K562 (cell line): ENCODE data around the gene PRF1. TPM values are rescaled to one million over a fixed set of nuclear protein-coding genes. Genes with fewer than 3 reads are reported as not detected.
"Not testable (repeated sequence)": the region's sequence is repeated elsewhere in the genome, so short reads cannot be mapped to it uniquely, and the experiment has no call there.

Source experiments
- ATAC-seq: fragments of 200-7000 bp; cut with Tn5 transposase; 3 replicates; pipeline ENCODE4 v1.9.1; 2020; ENCODE audit warnings: moderate library complexity
- BruUV-seq: library from RNA; stranded (reverse); fragments of 400-500 nt; replicated peaks from 2 replicates; lab custom pipeline; 2021; lab: Mats Ljungman, UMichigan
- CTCF ChIA-PET: fragments of 300-600 bp; formaldehyde crosslinking; extraction: SDS; loops from one replicate; lab custom pipeline; 2021; ENCODE audit warnings: low intra/inter-chr PET ratio; lab: Yijun Ruan, JAX
- POLR2A ChIA-PET: fragments of 300-600, 350-650 bp; sonication (Branson Sonifier 250); formaldehyde crosslinking; extraction: SDS; loops from one replicate; lab custom pipeline; 2021; ENCODE audit warnings: antibody characterized with exemption, inconsistent platforms; lab: Yijun Ruan, JAX
- DNase-seq, 4 experiments: peaks; one replicate each; pipeline versions ENCODE4 v3.0.0 to v3.0.0-alpha.2; 2011 to 2018; ENCODE audit warnings: low spot score in 3 of 4, mixed read lengths in 3 of 4; ENCODE audit errors: extremely low read depth in 1 of 4
- FAIRE-seq: peaks from 2 replicates; lab custom pipeline; 2011; peaks lifted over from hg19 to GRCh38; lab: Jason Lieb, UNC
- H2AFZ ChIP-seq: 2 replicates; pipeline ENCODE4 v1.6.0; 2011; ENCODE audit warnings: low read depth, low read length, control low read depth, inconsistent platforms
- H3K27ac ChIP-seq: fragments of 200-600 bp; 3 replicates; pipeline ENCODE4 v1.8.0; 2011; ENCODE audit warnings: low read depth, mild to moderate bottlenecking, control low read depth, inconsistent platforms, low read length, moderate library complexity, mixed read lengths; ENCODE audit errors: extremely low read depth
- H3K27me3 ChIP-seq, 2 experiments: fragments of 300-600 bp in 1 of 2; 2 replicates in 1 of 2; 3 replicates in 1 of 2; pipeline versions ENCODE4 v1.6.0 to v1.8.0; 2011; ENCODE audit warnings: inconsistent platforms in 2 of 2, low read length in 2 of 2, mild to moderate bottlenecking in 1 of 2, mixed read lengths in 1 of 2, moderate library complexity in 1 of 2; ENCODE audit not compliant: control insufficient read depth in 2 of 2, insufficient read depth in 2 of 2
- H3K36me3 ChIP-seq: fragments of 300-600 bp; 3 replicates; pipeline ENCODE4 v1.8.0; 2011; ENCODE audit warnings: mild to moderate bottlenecking, low read length, inconsistent platforms; ENCODE audit not compliant: control insufficient read depth, insufficient read depth
- H3K4me1 ChIP-seq, 2 experiments: fragments of 200-600 bp in 1 of 2; replicated peaks in 1 of 2; 2 replicates in 1 of 2; 3 replicates in 1 of 2; pipeline versions ENCODE4 v1.5.1 to v1.8.0; 2011; ENCODE audit warnings: inconsistent platforms in 2 of 2, low read length in 2 of 2, mild to moderate bottlenecking in 1 of 2, mixed read lengths in 1 of 2, moderate library complexity in 1 of 2; ENCODE audit not compliant: control insufficient read depth in 2 of 2, insufficient read depth in 2 of 2
- H3K4me2 ChIP-seq: 2 replicates; pipeline ENCODE4 v1.6.1; 2011; ENCODE audit warnings: low read length, control low read depth, inconsistent platforms, mixed read lengths; ENCODE audit not compliant: insufficient read depth
- H3K4me3 ChIP-seq: fragments of 200-600 bp; sonication (generic), shearing (Covaris generic); 2 replicates; pipeline ENCODE4 v1.5.1; 2016; ENCODE audit warnings: control low read depth, inconsistent platforms
- H3K79me2 ChIP-seq: fragments of 200-600 bp; 3 replicates; pipeline ENCODE4 v1.8.0; 2011; ENCODE audit warnings: low read length, inconsistent platforms; ENCODE audit not compliant: control insufficient read depth, insufficient read depth
- H3K9ac ChIP-seq, 2 experiments: 2 replicates each; pipeline versions ENCODE4 v1.6.0 to v1.6.1; 2011; ENCODE audit warnings: low read depth in 2 of 2, low read length in 2 of 2, control low read depth in 1 of 2, inconsistent platforms in 1 of 2, mild to moderate bottlenecking in 1 of 2, mixed read lengths in 1 of 2; ENCODE audit not compliant: insufficient read depth in 1 of 2
- H3K9me1 ChIP-seq: one replicate; pipeline ENCODE4 v1.6.0; 2011; ENCODE audit warnings: inconsistent platforms, mild to moderate bottlenecking, low read length, moderate library complexity; ENCODE audit not compliant: control insufficient read depth, insufficient read depth
- H3K9me3 ChIP-seq: replicated peaks from 2 replicates; pipeline ENCODE4 v1.5.1; 2011; ENCODE audit warnings: low read depth, low read length, inconsistent platforms; ENCODE audit not compliant: control insufficient read depth, insufficient read depth
- H4K20me1 ChIP-seq: replicated peaks from 2 replicates; pipeline ENCODE4 v1.6.1; 2011; ENCODE audit warnings: low read length, inconsistent platforms, mixed read lengths; ENCODE audit not compliant: control insufficient read depth, insufficient read depth
- ATF1 ChIP-seq, 2 experiments: fragments of 450-650 bp in 1 of 2; IDR thresholded peaks; 2 replicates each; pipeline ENCODE4 v1.6.1; 2016; ENCODE audit warnings: missing compliant biosample characterization in 1 of 2, missing genetic modification characterization in 1 of 2
- GTF2A2 ChIP-seq: IDR thresholded peaks from 2 replicates; pipeline ENCODE4 v1.6.1; 2016; ENCODE audit warnings: mild to moderate bottlenecking, missing genetic modification characterization, missing compliant biosample characterization
- NEUROD1 ChIP-seq: fragments of 150-350 bp; IDR thresholded peaks from 2 replicates; pipeline ENCODE4 v1.6.1; 2014; ENCODE audit warnings: borderline replicate concordance, low read length, low read depth; ENCODE audit not compliant: partially characterized antibody
- RBM25 ChIP-seq: fragments of 200-400 bp; formaldehyde crosslinking; IDR thresholded peaks from 2 replicates; pipeline ENCODE4 v1.6.1; 2018; ENCODE audit warnings: low read length, low read depth, moderate library complexity; ENCODE audit not compliant: severe bottlenecking
- ZNF121 ChIP-seq: sonication (generic); formaldehyde crosslinking; conservative IDR thresholded peaks from 2 replicates; pipeline ENCODE4 v1.8.0; 2022; ENCODE audit warnings: missing genetic modification reagents
- ZNF212 ChIP-seq: fragments of 450-650 bp; formaldehyde crosslinking; IDR thresholded peaks from 2 replicates; pipeline ENCODE4 v1.4.0; 2020; ENCODE audit warnings: mild to moderate bottlenecking
- WGBS: fragments of 100-300 bp; shearing (Covaris generic); methylation state at CpG from one replicate; pipeline ENCODE4 v1.1.6; 2016; ENCODE audit warnings: low coverage, mixed read lengths; ENCODE audit not compliant: insufficient coverage; ENCODE audit errors: missing lambda C conversion rate; 5-methylcytosine and 5-hydroxymethylcytosine counted together
- in situ Hi-C: fragments of 300-500 bp; cut with MboI; formaldehyde crosslinking; loops from 4 replicates; pipeline ENCODE4 v1.15.0; 2018; ENCODE audit warnings: inconsistent platforms, mixed read lengths
- intact Hi-C: fragments of 100-400 bp; cut with micrococcal nuclease; formaldehyde crosslinking; loops from 2 replicates; pipeline ENCODE4 v1.14.2; 2022
- polyA plus RNA-seq, 8 experiments: library from polyadenylated mRNA; depleted of rRNA in 4 of 8; stranded (reverse) in 5 of 8; unstranded in 3 of 8; fragments of >200 nt; fragmentation: Nextera tagmentation in 2 of 8; fragmentation: Illumina TruSeq in 1 of 8; extraction: Ambion mirVana in 2 of 8; extraction: Trizol in 1 of 8; gene quantifications; 2 replicates each; pipeline versions ENCODE4 v1.2.1 to v1.2.3, GENCODE V29; 2011 to 2014; ENCODE audit warnings: inconsistent platforms in 1 of 8, missing spikeins in 1 of 8
- total RNA-seq, 7 experiments: library from RNA; depleted of rRNA in 6 of 7; stranded (reverse); fragments of >200 nt in 6 of 7; fragmentation: Illumina TruSeq in 2 of 7; extraction: Trizol in 2 of 7; gene quantifications; 2 replicates each; pipeline versions ENCODE4 v1.2.1 to v1.2.3, GENCODE V29; 2011 to 2021; ENCODE audit warnings: low replicate concordance in 1 of 7
- TF ChIP-seq, protein P1 (sequence below): fragments of 450-650 bp; formaldehyde crosslinking; IDR thresholded peaks from 2 replicates; pipeline ENCODE4 v1.4.0; 2022; ENCODE audit warnings: missing genetic modification characterization

The PRF1 gene
- total and polyA plus RNA-seq, 9 of the 15 experiments (the other 6 are each of a cell fraction or from before 2014, with no cell fraction given) = 3.8 to 8.6 (median 6.3) TPM

DNA sequence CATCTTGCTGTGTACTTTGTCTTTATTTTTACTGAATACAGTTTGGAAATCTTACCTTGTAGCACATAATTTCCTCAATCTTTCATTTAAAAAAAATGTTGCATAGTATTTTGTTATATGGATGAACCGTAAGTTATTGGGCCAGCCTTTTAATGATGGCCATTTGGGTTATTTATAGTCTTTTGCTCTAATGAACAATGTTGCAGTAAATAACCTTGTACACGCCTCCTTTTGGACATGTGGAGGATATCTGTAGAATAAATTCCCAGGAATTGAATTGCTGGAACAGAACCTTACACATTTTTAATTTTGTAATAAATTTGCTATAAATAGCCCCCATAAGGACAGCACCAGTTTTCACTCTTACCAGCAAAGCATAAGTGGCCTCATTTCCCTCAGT is 12.7 kb upstream of the PRF1 start (continued):
- TF ChIP-seq NEUROD1 (no peak), GTF2A2 (no peak), ATF1 (CRISPR knock-in tag; IDR thresholded peaks at IDR 0.05) (no peak), ATF1 (tag; IDR thresholded peaks at IDR 0.05) (no peak), ZNF212 (CRISPR knock-in tag) (no peak)
- TF ChIP-seq, protein P1, sequence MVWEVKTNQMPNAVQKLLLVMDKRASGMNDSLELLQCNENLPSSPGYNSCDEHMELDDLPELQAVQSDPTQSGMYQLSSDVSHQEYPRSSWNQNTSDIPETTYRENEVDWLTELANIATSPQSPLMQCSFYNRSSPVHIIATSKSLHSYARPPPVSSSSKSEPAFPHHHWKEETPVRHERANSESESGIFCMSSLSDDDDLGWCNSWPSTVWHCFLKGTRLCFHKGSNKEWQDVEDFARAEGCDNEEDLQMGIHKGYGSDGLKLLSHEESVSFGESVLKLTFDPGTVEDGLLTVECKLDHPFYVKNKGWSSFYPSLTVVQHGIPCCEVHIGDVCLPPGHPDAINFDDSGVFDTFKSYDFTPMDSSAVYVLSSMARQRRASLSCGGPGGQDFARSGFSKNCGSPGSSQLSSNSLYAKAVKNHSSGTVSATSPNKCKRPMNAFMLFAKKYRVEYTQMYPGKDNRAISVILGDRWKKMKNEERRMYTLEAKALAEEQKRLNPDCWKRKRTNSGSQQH = no peak

DNA sequence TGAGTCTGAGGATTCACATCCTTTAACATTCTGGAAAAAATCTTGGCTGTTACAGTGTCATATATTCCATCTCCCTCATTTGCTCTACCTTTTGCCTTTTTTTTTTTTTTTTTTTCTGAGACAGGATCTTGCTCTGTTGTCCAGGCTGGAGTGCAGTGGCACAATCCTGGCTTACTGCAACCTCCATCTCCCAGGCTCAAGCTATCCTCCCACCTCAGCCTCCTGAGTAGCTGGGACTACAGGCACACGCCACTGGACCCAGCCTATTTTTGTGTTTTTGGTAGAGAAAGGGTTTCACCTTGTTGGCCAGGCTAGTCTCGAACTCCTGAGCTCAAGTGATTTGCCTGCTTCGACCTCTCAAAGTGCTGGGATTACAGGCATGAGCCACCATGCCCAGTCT is 11.8 kb upstream of the PRF1 start:
- H3K27me3 ChIP-seq, CTCF ChIA-PET, H4K20me1 ChIP-seq, H3K9me1 ChIP-seq, FAIRE-seq, intact Hi-C loops, DNase-seq, H3K4me3 ChIP-seq, H3K4me2 ChIP-seq, H3K9ac ChIP-seq, in situ Hi-C loops, H3K9me3 ChIP-seq, ATAC-seq, BruUV-seq, H3K27ac ChIP-seq, H2AFZ ChIP-seq, H3K36me3 ChIP-seq, H3K79me2 ChIP-seq: not testable (repeated sequence)
- H3K4me1 ChIP-seq = peaks cover 0 to 24% of the 10 kb centered on the region in 2 experiments; a peak in 4 of 5 replicates
- peak; percentile 94 for TF ChIP-seq ZNF121
- peak; percentile 15 for TF ChIP-seq RBM25
- 78% methylated on average over 3 of the region's 3 CpGs for WGBS
- POLR2A ChIA-PET = interaction anchor here (1.4 kb wide), 1 partner anchor 55 kb away, joined by 6 read pairs; no protein-coding TSS in a partner anchor
